Esophagus (tissue), 2 donors: Measurements from ENCODE around the gene AK5. TPM values are rescaled to one million over a fixed set of nuclear protein-coding genes. Genes with fewer than 3 reads are reported as not detected.

Source experiments
- H3K27ac ChIP-seq, 2 donors: one replicate each; pipeline ENCODE4 v1.5.1; 2013; ENCODE audit warnings: low read depth in 2 of 2, mild to moderate bottlenecking in 2 of 2, inconsistent platforms in 1 of 2, low read length in 1 of 2, moderate library complexity in 1 of 2
- H3K27me3 ChIP-seq, 2 donors: one replicate each; pipeline ENCODE4 v1.6.1; 2013; ENCODE audit warnings: low read length in 2 of 2, control low read depth in 1 of 2, mild to moderate bottlenecking in 1 of 2; ENCODE audit not compliant: insufficient read depth in 2 of 2, control insufficient read depth in 1 of 2
- H3K36me3 ChIP-seq, 2 donors: one replicate each; pipeline ENCODE4 v1.6.1; 2013; ENCODE audit warnings: low read length in 1 of 2; ENCODE audit not compliant: control insufficient read depth in 2 of 2, insufficient read depth in 2 of 2
- H3K4me1 ChIP-seq, 2 donors: one replicate each; pipeline ENCODE4 v1.6.1; 2013; ENCODE audit warnings: low read length in 1 of 2; ENCODE audit not compliant: control insufficient read depth in 2 of 2, insufficient read depth in 2 of 2
- H3K4me3 ChIP-seq, 2 donors: one replicate each; pipeline ENCODE4 v1.5.1; 2013; ENCODE audit warnings: low read length in 2 of 2, mild to moderate bottlenecking in 2 of 2, low read depth in 1 of 2, moderate library complexity in 1 of 2
- H3K9me3 ChIP-seq, 2 donors: one replicate each; pipeline ENCODE4 v1.6.1; 2013; ENCODE audit warnings: mild to moderate bottlenecking in 2 of 2, low read depth in 1 of 2, low read length in 1 of 2, moderate library complexity in 1 of 2; ENCODE audit not compliant: control insufficient read depth in 2 of 2, insufficient read depth in 1 of 2
- WGBS, 2 donors: extraction: QIAGEN DNeasy Blood & Tissue Kit; methylation state at CpG; one replicate each; pipeline ENCODE4 v1.1.7; 2013; 5-methylcytosine and 5-hydroxymethylcytosine counted together
- polyA plus RNA-seq, 2 donors: library from polyadenylated mRNA; stranded (reverse); fragments of 200-250 nt; gene quantifications; one replicate each; pipeline ENCODE4 v1.2.3, GENCODE V29; 2013
- donor health status: healthy with polysubstance abuse.
- donor health status: Bipolar disorder and iron deficiency.

AK5 gene
- polyA plus RNA-seq, 2 donors, result 0.11 to 0.16 TPM

- Histone ChIP-seq H3K36me3 (no peaks in the 10 kb centered on the region), H3K9me3 (no peaks in the 10 kb centered on the region), H3K4me1 (no peaks in the 10 kb centered on the region), H3K4me3 (no peak overlapping the region), H3K27me3 (no peaks in the 10 kb centered on the region), H3K27ac (no peak overlapping the region)
- 92 to 93% methylated on average over 7 of the region's 7 CpGs for WGBS, 2 donors
Observed at GRCh38 chr1:77361621-77362020, 79.8 kb downstream of the AK5 start.

GRCh38 chr1:77370161-77370560 is 88.3 kb downstream of the AK5 start:
- Histone ChIP-seq H3K27ac (no peak overlapping the region), H3K36me3 (no peaks in the 10 kb centered on the region), H3K4me1 (no peaks in the 10 kb centered on the region), H3K27me3 (no peaks in the 10 kb centered on the region), H3K4me3 (no peak overlapping the region), H3K9me3 (no peaks in the 10 kb centered on the region)
- 37 to 39% methylated on average over 4 of the region's 4 CpGs for WGBS, 2 donors

GRCh38 chr1:77370583-77371306 is 88.9 kb downstream of the AK5 start:
- Histone ChIP-seq H3K4me1 (no peaks in the 10 kb centered on the region), H3K27me3 (no peaks in the 10 kb centered on the region), H3K9me3 (no peaks in the 10 kb centered on the region), H3K36me3 (no peaks in the 10 kb centered on the region), H3K27ac (no peak overlapping the region), H3K4me3 (no peak overlapping the region)
- 79 to 83% methylated on average over 2 of the region's 2 CpGs for WGBS, 2 donors

GRCh38 chr1:77371396-77371795 is 89.6 kb downstream of the AK5 start:
- no peak overlapping the region for H3K4me3 ChIP-seq
- H3K27ac ChIP-seq, result no peak overlapping the region
- no peaks in the 10 kb centered on the region for H3K27me3 ChIP-seq
- H3K4me1 ChIP-seq, result no peaks in the 10 kb centered on the region
- H3K9me3 ChIP-seq, result no peaks in the 10 kb centered on the region
- 47 to 60% methylated on average over 1 of the region's 1 CpG for WGBS, 2 donors
- no peaks in the 10 kb centered on the region for H3K36me3 ChIP-seq

GRCh38 chr1:77373702-77374101 is 91.9 kb downstream of the AK5 start:
- WGBS, 2 donors, result 94 to 96% methylated on average over 3 of the region's 3 CpGs
- H3K27me3 ChIP-seq, result no peaks in the 10 kb centered on the region
- no peaks in the 10 kb centered on the region for H3K9me3 ChIP-seq
- H3K27ac ChIP-seq, result no peak overlapping the region
- H3K4me1 ChIP-seq, result no peaks in the 10 kb centered on the region
- H3K36me3 ChIP-seq, result no peaks in the 10 kb centered on the region
- H3K4me3 ChIP-seq, result no peak overlapping the region

GRCh38 chr1:77375541-77375940 is 93.7 kb downstream of the AK5 start:
- Histone ChIP-seq H3K27me3 (no peaks in the 10 kb centered on the region), H3K4me3 (no peak overlapping the region), H3K27ac (no peak overlapping the region), H3K36me3 (no peaks in the 10 kb centered on the region), H3K4me1 (no peaks in the 10 kb centered on the region), H3K9me3 (no peaks in the 10 kb centered on the region)
- WGBS, 2 donors, result 63 to 74% methylated on average over 2 of the region's 2 CpGs

- no peaks in the 10 kb centered on the region for H3K9me3 ChIP-seq
- no peak overlapping the region for H3K27ac ChIP-seq
- H3K36me3 ChIP-seq, result no peaks in the 10 kb centered on the region
- H3K27me3 ChIP-seq, result no peaks in the 10 kb centered on the region
- H3K4me3 ChIP-seq, result no peak overlapping the region
- WGBS, 2 donors, result 52 to 58% methylated on average over 4 of the region's 4 CpGs
- H3K4me1 ChIP-seq, result no peaks in the 10 kb centered on the region
Observed at GRCh38 chr1:77375990-77376389, 94.2 kb downstream of the AK5 start.

GRCh38 chr1:77378723-77379535 is 97.1 kb downstream of the AK5 start:
- Histone ChIP-seq H3K27me3 (no peaks in the 10 kb centered on the region), H3K36me3 (no peaks in the 10 kb centered on the region), H3K4me1 (no peaks in the 10 kb centered on the region), H3K9me3 (no peaks in the 10 kb centered on the region), H3K27ac (no peak overlapping the region), H3K4me3 (no peak overlapping the region)
- WGBS, 2 donors, result 34 to 39% methylated on average over 6 of the region's 6 CpGs

- 85 to 86% methylated on average over 3 of the region's 3 CpGs for WGBS, 2 donors
- no peak overlapping the region for H3K4me3 ChIP-seq
- H3K4me1 ChIP-seq, result no peaks in the 10 kb centered on the region
- no peak overlapping the region for H3K27ac ChIP-seq
- no peaks in the 10 kb centered on the region for H3K9me3 ChIP-seq
- no peaks in the 10 kb centered on the region for H3K36me3 ChIP-seq
- no peaks in the 10 kb centered on the region for H3K27me3 ChIP-seq
Observed at GRCh38 chr1:77382366-77382765, 100.5 kb downstream of the AK5 start.

GRCh38 chr1:77383236-77383635 is 101.4 kb downstream of the AK5 start:
- H3K27ac ChIP-seq, result no peak overlapping the region
- H3K36me3 ChIP-seq, result no peaks in the 10 kb centered on the region
- no peaks in the 10 kb centered on the region for H3K27me3 ChIP-seq
- WGBS, 2 donors, result 79 to 80% methylated on average over 1 of the region's 1 CpG
- H3K4me3 ChIP-seq, result no peak overlapping the region
- H3K4me1 ChIP-seq, result no peaks in the 10 kb centered on the region
- no peaks in the 10 kb centered on the region for H3K9me3 ChIP-seq
